ENCODE results near the gene AVPI1.
"Not testable (repeated sequence)": the region's sequence is repeated elsewhere in the genome, so short reads cannot be mapped to it uniquely, and the experiment has no call there.

AVPI1 gene

DNA sequence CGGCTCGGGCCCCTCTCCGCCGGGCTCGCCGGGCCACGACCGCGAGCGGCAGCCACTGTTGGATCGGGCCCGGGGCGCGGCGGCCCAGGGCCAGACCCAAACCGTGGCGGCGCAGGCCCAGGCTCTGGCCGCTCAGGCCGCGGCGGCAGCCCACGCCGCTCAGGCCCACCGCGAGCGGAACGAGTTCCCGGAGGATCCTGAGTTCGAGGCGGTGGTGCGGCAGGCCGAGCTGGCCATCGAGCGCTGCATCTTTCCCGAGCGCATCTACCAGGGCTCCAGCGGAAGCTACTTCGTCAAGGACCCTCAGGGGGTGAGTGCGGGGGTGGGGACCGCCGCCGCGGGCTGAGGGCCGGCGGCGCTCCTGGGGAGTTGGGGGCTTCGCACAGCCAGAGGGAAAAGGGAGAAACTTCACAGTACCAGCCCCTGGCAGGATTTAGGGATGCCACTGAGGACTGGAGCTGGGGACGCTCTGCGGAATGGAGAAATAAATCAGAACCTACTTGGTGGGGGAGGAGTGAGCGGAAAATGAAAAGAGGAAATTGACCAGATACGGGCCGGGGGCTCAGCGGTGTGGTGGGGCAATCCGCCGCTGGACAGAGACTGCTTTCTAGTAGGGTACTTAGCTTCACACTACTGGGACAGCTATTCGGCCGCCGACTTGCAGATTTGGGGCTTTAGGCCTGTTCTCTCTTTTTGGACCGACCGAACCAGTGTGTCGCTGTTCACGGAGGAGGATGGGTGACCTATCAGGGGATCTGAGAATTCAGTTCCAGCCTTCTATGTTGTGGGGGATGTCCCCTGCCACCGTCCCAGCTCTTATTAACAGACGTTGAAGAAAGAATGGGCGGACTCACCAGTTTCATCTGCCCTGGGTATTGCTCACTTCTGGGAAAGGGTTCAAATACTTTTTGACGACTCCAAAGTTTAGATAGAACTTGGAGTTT is 45.9 kb downstream of the AVPI1 start:
- peak; percentile 57 for DNase-seq

DNA sequence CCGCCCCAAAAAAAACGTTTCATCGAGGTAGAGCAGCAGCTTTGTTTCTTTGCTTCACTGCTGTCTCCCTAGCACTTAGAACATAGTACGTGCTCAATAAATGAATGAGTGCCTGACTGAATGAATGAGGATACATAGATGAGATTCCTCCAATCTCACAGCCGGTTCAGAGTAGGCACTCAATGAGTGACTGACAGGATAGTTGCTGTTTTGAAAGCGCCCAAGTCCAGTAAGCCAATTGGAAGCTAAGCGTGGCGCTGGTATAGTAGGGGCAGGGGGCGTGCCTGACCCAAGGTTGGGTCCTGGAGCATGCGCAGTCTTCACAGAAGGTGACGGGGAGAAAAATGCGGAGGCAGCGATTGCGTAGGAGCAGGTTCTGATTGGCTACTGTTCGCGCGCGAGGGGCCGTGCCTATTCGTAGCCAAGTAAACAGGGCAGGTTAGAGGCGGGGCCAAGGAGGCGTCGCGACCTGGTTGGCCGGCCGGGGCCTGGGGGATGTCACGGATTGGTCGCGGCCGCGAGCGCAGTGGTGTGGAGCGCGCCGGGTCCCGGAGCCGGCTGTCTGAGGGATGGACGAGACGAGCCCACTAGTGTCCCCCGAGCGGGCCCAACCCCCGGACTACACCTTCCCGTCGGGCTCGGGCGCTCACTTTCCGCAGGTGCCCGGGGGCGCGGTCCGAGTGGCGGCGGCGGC is 46.7 kb downstream of the AVPI1 start, which contains the start of gene PI4K2A:
TSS of gene PI4K2A (plus strand) at position 498 of the 694 bp plus-strand sequence. CDS start at position 570, 72 bp downstream.
- peak; percentile 92 for DNase-seq

DNA sequence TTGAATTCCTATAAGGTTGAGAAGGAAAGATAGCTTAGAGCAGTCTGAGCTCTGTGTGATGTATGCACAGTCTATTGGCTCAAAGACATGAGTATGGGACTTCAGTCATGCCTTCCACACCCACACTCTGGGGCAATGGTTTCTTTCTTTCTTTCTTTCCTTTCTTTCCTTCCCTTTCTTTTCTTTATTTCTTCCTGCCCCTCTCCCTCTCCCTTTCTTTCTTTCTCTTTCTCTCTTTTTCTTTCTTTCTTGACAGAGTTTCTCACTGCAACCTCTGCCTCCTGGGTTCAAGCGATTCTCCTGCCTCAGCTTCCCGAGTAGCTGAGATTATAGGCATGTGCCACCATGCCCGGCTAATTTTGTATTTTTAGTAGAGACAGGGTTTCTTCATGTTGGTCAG is 48.0 kb downstream of the AVPI1 start:
- not testable (repeated sequence) for DNase-seq

DNA sequence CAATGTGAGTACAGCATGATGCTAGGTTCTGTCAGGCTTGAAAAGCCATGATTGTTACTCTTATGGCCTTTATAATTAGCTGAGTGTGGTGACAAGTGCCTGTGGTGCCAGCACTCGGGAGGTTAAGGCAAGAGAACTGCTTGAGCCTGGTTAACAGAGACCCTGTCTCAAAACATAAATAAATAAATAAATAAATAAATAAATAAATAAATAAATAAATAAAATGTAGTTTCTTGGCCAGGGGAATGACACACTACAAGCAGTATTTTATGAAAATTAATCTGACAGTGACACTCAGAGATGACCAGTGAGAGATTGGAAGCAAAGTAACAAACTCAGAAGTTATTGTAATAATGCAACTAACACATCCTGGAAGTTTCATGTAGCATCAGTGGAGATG is 51.5 kb downstream of the AVPI1 start:
- DNase-seq = no peak

DNA sequence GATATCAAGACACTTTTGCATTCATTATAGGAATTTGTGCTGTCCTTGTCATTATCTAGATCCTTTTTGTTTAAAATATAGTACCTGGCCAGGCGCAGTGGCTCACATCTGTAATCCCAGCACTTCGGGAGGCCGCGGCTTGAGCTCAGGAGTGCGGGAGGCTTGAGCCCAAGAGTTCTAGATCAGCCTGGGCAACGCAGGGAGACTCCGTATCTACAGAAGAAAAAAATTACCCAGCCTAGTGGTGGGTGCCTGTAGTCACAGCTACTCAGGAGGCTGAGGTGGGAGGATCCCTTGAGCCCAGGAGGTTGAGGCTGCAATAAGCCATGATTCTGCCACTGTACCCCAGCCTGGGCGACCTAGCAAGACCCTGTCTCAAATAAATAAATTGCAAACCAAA is 53.1 kb downstream of the AVPI1 start:
- no peak for DNase-seq

DNA sequence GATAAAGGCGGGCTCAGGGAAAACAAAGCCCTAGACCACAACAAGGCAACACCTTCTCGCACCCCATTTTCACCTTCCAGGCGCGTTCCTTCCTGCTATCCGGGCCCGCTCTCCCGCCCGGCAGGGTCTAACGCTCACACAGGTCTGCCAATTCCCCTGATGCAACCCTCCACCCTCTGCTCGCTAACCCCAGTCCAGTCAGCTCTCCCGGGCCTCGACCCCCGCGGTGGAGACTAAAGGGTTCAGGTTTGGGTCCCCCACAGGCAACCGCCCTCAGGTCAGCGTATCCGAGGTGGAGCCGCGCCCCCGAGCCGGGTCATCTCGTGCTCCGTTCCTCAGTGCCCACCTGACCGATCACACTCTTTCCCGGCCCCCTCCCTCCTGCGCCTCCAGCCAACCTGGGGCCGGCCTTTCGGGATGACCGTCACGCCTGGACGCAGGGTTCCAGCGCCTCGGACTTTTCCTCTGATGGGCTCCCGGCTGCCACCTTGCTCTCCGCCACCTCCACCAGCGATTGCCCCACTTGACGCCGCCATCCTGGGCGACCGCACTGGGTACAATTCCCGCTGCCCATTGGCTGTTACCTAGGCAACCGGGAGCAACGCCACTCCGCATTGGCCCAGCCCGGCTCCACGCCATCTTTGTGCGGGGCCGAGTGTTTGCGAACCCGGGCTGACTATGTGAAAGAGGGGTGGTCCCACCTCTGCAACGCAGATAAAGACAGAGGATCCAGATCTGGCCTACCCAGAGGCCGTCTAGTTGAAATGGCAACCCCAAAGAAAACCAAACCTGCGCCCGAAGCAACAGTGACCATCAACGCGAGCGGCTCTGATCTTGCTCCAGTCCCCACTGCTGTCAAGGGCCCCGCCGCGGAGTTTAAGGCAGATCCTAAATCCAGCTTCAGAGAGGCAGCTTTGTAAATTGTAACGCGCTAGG is 53.8 kb downstream of the AVPI1 start, which contains the start of gene MORN4:
TSS of gene MORN4 (minus strand) at position 552 of the 936 bp plus-strand sequence. CDS start 13,847 bp downstream, outside the sequence.
- DNase-seq = peak; percentile 93

DNA sequence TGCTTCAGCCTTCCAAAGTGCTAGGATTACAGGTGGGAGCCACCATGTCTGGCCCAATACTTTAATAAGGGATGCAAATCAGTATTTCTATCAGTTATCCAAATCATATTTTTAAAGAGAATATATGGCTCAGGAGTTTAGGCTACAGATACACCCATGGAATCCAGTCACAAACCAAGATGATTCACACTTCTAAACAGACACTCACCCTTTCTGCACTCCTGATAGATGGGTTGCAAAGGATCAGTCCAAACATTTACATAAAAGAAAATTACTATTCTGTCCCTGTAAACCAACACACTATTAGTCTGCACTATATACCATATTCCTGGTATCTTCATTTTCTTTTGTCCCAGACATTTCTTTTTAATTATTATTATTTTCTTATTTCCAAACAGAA is 55.9 kb downstream of the AVPI1 start:
- no peak for DNase-seq

DNA sequence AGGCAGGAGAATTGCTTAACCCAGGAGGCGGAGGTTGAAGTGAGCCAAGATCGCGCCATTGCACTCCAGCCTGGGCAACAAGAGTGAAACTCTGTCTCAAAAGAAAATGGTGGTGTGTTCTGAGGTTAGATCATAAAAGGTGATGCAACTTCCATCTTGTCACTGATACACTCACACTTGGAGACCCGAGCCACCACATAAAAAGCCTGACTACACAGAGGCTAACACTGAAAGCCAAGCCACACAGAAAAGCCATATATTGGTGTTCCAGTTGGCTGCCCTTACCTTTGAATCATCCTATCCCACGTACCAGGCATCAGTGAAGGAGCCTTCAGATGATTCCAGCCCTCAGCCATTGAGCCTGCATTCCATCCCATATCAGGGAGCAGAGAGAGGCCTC is 57.8 kb downstream of the AVPI1 start:
- no peak for DNase-seq

DNA sequence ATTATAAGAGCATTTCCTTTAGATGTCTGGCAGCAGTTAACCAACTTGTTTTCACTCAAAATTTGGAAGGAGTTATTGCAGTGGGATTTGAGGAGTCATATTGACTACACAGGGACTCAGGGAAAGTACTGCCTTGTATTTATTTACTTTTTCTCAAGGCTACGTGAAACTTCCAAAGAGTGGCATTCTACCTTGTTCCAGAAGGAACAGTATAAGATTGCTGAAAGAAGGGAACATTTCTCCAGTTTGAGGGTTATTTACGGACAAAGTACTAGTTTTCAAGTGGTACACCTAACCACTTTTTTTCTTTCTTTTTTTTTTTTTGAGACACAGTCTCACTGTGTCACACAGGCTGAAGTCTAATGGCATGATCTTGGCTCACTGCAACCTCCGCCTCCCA is 58.8 kb downstream of the AVPI1 start:
- DNase-seq = no peak

DNA sequence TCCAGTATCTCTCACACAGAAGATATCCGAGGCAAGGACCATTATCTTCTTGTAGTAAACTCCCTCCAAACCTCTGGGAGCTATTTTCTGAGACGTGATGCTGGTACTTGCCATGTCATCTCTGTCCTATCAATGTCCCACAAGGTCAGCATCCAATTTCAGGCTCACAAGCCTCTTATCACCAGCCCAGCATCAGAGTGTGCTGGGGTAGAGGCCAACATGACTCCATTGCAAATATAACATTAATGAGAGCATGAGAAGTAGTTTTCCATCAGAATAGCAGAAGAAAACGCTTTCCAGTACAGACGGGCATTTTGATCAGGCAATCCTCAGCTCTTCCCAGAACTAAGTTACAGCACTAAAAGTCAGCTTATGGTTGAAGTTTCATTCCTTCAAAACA is 59.3 kb downstream of the AVPI1 start:
- no peak for DNase-seq
